C1 segment of cervical spinal cord (tissue), 14 donors: ENCODE results near the gene PLPP4.

Source experiments
- DNase-seq, 14 donors: peaks; one replicate each; lab custom pipeline; 2025; lab: John Stamatoyannopoulos, UW

PLPP4 gene

DNA sequence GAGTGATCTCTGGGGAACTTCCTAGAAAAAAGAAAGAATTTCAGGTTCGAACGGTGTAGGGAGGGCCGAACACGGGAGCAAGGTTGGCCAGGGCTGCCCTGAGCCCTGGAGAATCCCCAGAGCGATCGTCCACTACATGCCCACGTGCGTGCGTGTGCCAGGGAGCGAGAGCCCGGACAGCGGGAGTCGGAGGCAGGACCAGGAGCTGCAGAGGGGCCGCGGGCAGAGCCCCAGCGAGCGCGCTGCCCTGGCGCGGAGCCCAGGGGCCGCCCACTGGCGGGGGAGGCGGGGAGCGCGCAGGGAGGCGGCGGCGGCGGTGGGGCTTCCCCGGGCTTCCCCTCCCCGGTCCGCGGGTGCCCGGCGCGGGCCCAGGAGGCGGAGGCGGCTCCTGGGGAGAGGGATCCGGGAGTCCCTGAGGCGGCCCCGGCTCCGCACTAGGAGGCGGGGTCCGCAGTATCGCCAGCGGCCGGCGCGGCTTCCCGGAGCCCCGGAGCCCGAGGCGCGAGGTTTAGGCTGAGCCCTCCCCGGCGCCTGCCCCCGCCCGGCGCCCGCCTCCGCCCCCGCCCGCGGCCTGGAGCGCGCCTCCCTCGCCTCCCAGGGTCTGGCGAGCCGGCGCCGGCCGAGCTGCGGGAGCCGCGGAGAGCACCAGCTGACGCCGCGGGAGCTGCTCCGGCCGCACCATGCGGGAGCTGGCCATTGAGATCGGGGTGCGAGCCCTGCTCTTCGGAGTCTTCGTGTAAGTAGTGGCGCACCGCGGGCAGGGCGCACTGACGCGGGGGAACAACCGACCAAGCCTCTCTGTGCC, at the start of gene PLPP4:
Gene PLPP4, plus strand, starts transcription at position 602 of the 805 bp plus-strand sequence. Its CDS starts 79 bp downstream, at position 681.
- peak in 9 of 14 donors; percentile 19 to 84 (median 40) for DNase-seq

DNA sequence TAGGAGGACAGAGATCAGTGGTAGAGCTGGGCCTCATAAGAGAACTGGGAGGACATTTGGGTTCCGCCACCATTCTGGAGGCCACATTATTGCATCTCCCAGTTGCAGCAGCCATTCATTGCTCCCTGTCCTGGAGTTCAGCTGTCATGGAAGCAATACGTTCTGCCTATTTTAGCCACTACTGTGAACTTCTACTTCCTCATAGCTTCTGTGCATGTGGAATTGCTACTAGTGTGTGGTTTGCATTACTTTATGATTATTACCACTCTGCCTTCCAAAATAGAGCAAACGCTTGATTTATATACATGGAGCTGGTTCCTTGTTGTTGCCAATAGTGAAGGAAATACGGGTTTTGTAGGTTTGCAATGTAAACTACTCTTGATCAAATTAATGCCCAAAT, 47.2 kb upstream of the PLPP4 start:
- DNase-seq, result no peak

DNA sequence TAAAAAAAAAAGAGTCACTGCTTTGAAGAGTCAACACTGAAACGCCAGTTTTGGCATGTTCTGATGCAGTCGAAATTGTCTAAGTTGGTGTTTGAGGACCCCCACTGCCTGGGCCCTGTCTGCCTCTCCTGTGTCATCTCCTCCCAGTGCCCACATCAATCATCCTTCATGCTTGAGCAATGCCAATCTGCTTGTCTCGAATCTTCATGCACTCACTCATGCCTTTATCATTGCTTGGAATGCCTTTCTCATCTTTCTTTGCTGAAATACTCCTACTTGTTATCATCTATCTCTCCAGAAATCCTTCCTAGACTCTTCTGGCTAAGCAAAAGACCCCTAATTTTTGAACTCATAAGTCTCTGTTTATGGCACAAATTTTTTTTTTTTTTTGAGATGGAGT, 42.1 kb upstream of the PLPP4 start:
- DNase-seq, result no peak

DNA sequence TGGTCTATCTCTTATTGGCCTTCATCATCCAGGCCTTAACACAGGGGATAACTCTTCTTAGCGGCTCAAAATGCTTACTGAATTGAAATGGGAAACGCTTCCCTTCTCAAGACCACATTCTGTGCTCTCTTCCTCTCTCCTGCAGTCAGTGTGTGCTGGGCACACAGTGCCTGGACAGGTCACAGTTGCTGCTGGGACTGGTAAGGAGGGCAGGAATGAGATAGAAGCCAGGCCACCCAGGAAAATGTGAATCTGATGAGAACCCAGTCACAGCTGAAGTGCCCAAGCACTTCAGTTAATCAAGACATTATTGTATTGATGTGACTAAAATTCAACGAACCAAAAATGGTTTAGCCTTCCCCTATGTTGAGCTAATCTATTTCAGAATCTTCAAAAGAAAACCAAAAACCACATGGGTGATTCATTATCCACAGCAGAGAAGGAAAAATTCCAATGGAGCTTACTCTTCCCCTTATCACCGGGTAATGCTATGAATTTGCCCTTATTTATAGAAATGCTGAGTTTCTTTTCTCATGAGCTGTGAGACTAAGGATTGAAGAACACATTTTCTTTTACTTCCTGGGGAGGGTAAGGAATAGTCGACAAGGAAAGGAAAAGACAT, 41.2 kb upstream of the PLPP4 start:
- DNase-seq, result no peak

DNA sequence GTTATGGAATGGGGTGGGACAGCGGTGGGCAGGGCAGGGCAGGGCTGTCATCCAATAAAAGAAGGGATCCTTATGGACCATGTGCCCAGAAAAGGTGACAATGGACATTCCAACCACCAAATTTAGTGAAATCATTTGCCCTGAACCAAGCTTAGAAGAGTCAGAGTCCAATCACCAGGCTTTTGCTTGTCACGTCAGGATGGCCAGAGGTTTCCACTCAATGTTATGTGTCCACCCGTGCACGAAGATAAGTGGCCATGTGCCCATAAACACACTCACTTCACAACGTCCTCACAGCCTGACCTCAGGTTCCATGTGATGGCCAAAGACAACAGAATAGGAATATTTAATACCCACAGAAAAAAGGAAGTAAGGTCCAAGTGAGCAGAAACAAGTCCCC, 36.6 kb upstream of the PLPP4 start:
- no peak for DNase-seq

DNA sequence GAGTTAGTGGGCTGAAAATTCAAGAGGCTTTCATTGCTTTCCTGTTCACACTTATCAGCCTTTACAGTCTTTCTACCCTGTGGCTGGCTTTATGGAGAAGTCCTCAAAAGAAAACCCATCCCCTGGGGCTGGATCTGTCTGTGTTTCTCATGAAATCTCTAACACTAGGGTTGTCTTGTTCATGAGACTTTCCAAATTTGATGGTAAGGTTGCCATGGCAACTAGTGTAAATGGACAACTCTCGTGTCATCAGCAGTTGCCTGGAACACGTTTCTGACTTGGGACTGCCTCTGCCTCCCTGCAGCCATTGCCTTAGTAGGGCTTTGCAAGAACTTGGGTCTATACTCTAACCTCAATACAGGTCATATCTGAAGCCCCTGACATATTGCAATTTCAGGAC, 35.8 kb upstream of the PLPP4 start:
- no peak for DNase-seq

DNA sequence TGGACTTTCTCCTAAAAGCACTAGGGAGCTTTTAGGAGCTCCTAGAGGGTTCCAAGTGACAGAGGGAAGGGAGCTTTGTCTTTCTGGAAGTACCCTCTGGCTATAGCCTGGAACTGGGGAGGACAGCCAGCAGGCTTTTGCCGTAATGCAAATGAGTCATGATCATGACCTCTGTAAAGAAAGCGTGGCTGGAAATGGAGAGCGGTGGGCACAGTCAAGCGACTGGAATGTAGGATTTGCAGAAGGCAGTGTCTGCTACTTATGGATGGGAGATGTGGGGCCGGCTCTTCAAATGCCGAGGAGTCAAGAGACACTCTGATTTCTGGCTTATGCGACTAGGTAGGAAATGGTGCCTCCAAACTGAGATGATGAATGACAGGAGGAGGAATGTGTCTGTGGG, 34.6 kb upstream of the PLPP4 start:
- DNase-seq, result no peak

DNA sequence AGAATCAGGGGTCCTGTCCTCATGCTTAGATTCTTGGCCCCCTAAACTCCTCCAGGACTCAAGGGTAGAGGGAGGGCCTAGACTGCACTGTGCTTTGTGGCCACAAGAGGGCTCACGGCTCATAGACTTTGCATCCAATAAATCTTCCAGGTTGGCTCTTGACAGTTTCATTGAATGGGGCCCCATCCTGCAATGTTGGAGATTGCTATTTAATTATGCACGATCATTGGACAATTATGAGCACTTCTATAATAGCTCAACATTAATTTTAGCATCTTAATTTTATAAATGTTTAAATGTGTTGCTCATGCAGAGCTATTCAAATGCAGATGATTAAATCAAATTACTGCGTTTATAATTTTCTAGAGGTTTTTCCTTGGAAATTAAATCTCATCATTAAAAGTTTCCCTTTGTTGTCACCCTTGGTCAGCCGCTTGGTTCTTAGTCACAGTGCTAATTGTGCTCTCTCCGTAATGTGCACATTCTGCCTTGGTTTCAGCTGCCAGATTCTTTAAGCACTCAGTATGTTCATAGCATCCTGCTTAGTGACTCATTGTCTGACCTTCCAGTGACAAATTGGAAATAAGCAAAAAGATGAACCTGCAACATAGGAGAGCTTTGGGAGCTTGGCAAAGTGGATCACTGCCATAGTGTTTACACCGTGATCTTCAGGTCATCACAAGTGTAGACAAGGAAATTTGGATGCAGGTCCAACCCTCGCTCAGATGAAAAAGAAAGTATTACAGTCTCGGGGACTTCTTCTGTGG, 33.4 kb upstream of the PLPP4 start:
- DNase-seq, result peak in 7 of 14 donors; percentile 2 to 18 (median 8)

DNA sequence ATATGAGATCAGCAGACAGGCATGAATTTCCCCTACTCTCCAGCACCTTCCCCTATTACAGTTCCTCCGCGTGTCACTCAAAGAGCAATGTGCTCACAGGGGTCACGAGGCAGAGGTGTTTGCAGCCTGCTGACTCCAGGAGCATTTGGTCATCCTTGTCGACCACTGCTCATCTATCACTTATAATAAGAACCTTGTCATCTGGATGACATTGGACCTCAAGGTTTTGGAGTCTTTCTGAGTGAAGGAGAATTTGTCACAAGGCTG, 32.9 kb upstream of the PLPP4 start:
- no peak for DNase-seq

DNA sequence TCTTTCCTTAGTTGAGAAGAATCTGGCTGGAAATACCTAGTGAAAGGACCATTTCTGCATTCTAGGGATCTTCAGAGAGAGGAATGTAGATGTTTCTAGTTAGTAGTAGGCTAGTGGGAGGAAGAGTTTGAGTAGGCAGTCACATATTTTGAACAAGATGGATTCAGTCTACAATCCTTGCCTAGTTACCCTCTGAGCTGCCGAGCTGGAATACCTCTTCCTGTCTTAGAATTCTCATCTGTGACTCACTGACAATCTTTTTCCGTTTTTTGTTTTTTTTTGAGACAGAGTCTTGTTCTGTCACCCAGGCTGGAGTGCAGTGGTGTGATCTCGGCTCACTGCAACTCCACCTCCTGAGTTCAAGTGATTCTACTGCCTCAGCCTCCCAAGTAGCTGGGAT, 30.7 kb upstream of the PLPP4 start:
- no peak for DNase-seq

DNA sequence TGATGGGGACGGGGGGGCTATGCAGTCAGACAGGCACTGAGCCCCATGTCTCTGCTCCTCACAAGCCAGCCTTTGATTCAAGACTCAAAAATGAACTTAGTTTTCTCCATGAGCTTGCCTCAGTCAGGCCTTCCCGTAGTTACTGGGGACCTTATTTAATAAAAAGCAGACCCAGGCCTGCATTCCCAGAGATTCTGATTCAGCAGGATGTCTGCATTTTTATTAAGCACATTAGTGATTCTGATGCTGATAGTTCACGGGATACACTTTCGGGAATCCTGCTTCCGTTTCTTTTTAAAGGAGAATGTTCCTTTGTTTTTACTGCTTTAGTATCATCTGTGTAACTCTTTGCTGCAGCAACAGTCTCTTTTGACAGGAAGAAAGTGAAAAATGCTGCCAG, 28.3 kb upstream of the PLPP4 start:
- DNase-seq, result no peak

DNA sequence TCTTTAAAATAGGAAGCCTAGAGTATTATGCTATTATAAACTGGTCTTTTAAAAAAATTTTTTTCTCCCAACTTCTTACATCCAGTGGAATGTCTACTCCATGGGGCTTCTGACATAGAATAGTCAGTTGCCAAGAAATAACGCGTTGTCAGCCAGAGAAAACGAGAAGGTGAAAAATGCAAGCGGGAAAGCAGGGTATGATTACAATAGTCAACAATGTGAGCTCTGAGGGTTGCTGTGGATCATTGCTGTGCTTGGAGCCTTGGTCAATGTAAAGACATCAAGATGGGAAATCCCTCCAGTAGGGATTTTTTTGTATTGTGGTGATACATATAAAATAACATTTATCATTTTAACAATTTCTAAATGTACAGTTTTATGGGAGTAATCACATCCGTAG, 27.6 kb upstream of the PLPP4 start:
- no peak for DNase-seq

DNA sequence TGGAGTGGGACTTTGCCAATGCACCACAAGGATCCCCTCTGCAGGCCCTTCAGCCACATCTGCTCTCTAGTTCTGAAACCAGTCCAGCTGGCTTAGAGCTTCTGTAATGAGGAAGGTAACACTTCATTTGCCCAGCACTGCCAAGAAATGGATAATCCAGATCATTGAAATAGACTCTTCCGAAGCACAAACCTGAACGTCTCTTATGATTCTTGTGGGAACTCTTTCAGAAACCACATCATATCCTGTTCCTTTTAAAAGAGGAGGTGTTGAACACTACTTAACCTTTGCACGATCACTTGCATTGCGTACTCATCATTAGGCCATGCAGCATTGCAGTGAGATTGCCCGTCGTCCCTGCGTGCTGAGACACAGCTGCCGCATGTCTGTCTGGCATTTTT, 25.8 kb upstream of the PLPP4 start:
- DNase-seq, result no peak

DNA sequence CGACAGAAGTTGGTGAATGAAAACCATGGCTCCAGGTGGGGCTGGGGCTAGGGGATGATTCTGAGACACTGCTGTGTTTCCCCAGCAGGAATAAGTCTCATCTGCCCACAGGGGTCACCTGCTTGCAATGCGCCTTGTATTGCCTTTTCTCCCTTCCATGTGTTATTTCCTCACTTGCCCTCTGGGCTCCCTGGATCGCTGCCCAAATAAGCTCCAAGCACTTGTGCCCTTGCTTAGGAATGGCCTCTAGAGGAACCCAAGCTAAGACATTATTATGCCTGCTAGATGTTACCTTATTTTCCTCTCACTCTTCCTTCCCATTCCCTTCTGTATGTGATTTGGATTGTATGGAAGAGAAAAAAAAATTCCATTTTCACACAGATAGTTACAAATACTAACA, 24.8 kb upstream of the PLPP4 start:
- DNase-seq, result no peak

DNA sequence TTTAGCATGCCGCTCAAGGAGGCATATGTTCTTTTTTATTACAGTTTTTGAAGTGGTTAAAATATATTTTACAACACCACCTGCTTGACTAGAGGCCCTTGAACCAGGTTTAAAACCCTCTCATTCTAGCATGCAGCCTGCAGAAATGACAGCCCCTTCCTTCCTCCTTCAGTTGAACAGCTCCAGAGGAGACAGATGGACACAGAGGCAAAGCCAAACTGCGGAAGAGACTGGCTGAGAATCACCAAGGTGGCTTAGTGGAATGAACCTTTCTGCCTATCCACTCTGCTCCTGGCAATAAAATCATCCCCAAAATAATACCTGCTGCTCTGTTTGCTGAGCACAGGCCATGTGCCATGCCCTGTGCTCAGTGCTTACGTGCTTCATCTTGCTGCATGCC, 23.9 kb upstream of the PLPP4 start:
- peak in 1 of 14 donors; percentile 11 for DNase-seq

DNA sequence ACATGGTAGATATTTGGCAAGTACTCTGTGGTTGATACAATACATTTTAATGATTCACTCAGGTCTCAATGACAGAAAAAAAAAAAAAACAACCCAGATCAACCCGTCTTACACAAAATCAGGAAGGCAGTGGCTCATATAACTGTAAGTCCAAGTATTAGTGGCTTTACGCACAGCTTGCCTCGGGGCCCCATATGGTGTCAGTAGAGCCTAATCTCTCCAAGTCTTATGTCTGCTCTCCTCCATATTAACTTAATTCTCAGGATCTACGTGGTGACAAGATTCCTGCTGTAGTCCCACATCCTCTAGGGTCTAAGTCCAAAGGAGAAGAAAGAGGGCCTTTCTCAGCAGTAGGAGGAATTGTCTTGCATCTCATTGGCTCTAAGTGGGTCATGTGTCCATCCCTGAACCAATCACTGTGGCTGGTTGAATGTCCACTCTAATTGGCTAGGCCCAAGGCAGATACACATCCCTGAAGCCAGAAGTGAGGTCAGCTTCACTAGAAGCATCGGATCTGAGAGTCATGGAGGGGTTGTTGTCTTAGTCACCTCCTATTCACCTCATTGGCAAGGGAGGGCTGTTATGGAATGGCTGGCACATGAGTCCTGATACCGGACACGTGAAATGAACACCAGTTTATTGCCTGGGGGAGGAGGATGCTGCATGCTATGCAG, 20.5 kb upstream of the PLPP4 start:
- no peak for DNase-seq

DNA sequence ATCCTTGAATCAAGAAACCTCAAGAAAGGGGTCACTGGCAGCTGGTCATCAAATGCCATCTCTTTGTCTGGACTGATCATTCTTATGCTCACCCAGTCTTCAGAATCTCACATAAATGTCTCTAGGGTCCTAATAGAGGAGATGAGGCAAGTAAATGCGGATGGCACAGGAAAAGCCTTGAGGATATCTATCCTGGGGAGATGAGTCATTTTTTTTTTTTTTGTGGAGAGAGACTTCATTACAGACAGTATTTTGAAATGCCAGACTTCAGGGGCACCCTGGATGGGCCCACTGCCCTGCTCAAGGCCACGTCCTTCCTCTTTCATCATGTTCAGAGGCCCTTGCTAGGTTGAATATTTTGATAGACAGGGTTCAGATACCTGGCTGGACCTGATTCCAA, 19.5 kb upstream of the PLPP4 start:
- DNase-seq, result no peak

DNA sequence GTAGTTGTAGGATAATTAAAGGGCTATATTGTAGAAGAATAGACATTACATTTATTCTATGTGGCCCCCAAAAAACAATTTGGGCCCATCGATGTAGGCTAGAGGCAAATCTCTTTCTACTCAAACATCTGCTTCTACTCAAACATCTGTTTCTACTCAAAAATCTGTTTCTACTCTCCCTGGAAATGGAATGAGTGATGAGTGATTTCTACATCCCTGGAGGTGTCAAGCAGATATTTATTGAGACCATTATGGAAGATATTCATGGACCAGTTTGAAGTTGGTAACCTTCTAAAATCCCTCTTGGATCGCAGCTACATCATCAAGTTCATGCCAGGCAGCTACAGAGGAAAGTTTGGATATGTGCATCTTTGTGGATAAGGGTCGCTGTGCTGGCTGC, 5.1 kb upstream of the PLPP4 start:
- DNase-seq, result no peak

DNA sequence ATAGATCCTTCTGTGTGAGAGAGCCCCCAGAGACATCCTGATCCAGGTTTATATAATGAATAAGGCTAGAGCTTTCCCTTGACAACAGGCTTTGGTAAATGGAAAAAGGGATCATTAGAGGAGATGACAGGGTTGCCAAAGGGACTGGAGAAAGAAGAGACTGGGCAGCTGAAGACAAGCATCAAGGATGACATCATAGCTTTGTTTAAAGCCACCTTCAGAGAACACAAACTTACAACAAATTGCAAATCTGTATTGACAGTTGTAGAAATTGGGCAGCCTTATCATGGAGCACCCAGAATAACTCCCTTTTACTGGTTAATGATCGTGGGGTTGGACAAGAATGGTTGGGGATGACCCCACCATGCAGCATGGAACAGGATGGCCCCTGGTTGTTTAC, 3.7 kb upstream of the PLPP4 start:
- DNase-seq, result no peak

DNA sequence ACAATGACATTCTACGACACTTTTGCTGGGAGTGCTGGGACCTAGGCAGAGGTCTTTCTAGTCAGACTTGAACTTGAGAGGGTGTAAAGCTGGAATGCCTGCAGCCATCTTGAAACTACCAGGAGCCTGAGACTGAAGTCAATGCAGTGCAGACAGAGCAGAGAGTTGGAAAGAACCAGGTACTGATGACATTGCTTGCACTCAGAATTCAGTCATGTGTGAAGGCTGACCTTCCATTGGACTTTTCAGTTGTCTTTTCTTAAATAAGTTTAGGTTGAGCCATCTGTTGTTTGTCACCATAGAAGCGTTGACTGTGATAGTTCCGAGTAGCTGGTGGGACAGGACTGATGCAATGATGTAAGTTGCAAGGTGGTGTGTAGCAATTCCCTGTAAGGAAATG, 3.1 kb upstream of the PLPP4 start:
- no peak for DNase-seq

DNA sequence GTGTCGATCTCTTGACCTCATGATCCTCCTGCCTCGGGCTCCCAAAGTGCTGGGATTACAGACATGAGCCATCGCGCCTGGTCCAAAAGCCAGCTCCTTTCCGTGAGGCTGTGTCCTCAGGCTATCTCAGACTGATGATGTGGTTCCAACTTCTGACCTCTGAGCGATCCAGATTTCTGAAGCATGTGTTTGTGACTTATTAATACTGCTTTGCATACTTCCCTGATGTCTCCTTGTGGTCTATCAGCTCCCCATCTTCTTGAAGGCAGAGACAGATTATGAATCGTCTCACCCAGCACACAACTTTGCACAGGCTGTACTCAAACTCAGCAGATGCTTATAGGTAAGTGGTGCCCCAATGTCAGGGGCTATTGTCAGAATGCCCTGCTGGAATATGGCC, 2.0 kb upstream of the PLPP4 start:
- DNase-seq, result no peak

DNA sequence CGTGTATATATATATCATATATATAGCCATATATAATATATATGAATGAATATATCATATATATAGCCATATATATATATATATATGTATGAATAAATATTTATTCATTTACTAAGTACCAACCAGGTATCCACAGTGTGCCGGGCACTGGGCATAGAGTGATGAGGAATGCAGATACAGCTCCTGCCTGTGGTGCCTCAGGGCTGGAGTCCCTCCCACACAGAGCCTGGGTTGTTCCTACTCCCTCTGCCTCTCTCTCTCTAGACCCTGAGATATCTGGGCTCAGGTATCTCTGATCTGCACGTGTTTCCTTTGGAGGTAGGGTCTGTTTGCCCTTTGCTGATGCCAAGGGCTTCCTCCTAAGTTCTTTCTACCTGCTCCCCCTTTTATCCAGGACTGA, 1.4 kb upstream of the PLPP4 start:
- no peak for DNase-seq
